MM.1S (cell line): ENCODE measurements around the gene CACNA1H.

ENCODE experiments used
- CTCF ChIP-seq: fragments of 300-600 bp; sonication (generic); IDR thresholded peaks from 2 replicates; pipeline ENCODE4 v1.5.1; 2016; ENCODE audit warnings: antibody characterized with exemption, low read length, mixed read lengths
- EZH2 ChIP-seq: fragments of 300-600 bp; sonication (generic); optimal IDR thresholded peaks from 2 replicates; pipeline ENCODE3; 2017; ENCODE audit warnings: low read depth, mild to moderate bottlenecking, antibody characterized with exemption, low read length, mixed read lengths

GRCh38 chr16:1142911-1143310, 10.0 kb upstream of the CACNA1H start:
- no peak for TF ChIP-seq CTCF
- no peak for TF ChIP-seq EZH2
